Amniotic stem cell (primary cell): ENCODE measurements around the gene NT5C3A.
A peak's percentile ranks its signal among the peaks of the same experiment; 100 is the strongest.

ENCODE experiments used
- DNase-seq: peaks from one replicate; lab custom pipeline; 2025; lab: John Stamatoyannopoulos, UW

NT5C3A gene

GRCh38 chr7:33075818-33076518, 13.4 kb upstream of the NT5C3A start:
- no peak for DNase-seq

- DNase-seq, result no peak
Observed at GRCh38 chr7:33073243-33073642, 10.7 kb upstream of the NT5C3A start.

- DNase-seq, result no peak
Observed at GRCh38 chr7:33072471-33072870, 9.9 kb upstream of the NT5C3A start.

GRCh38 chr7:33070831-33071230, 8.3 kb upstream of the NT5C3A start:
- DNase-seq, result no peak

GRCh38 chr7:33070277-33070676, 7.7 kb upstream of the NT5C3A start:
- DNase-seq, result no peak

GRCh38 chr7:33067921-33068320, 5.3 kb upstream of the NT5C3A start:
- no peak for DNase-seq

GRCh38 chr7:33066771-33067170, 4.2 kb upstream of the NT5C3A start:
- DNase-seq, result no peak

- no peak for DNase-seq
Observed at GRCh38 chr7:33065981-33066380, 3.4 kb upstream of the NT5C3A start.

- DNase-seq, result peak; percentile 88
Observed at GRCh38 chr7:33062782-33063443, 337 bp upstream of the NT5C3A start.

- DNase-seq, result no peak
Observed at GRCh38 chr7:33061282-33061937, 1.2 kb downstream of the NT5C3A start.

GRCh38 chr7:33059635-33060034, 2.9 kb downstream of the NT5C3A start:
- DNase-seq, result no peak

GRCh38 chr7:33055158-33055557, 7.4 kb downstream of the NT5C3A start:
- no peak for DNase-seq

GRCh38 chr7:33054261-33054964, 8.2 kb downstream of the NT5C3A start:
- no peak for DNase-seq

- DNase-seq, result no peak
Observed at GRCh38 chr7:33053721-33054120, 8.9 kb downstream of the NT5C3A start.

- no peak for DNase-seq
Observed at GRCh38 chr7:33050535-33051318, 11.8 kb downstream of the NT5C3A start.

GRCh38 chr7:33048704-33049103, 13.9 kb downstream of the NT5C3A start:
- no peak for DNase-seq

- no peak for DNase-seq
Observed at GRCh38 chr7:33048257-33048656, 14.3 kb downstream of the NT5C3A start.

GRCh38 chr7:33044986-33045385, 17.6 kb downstream of the NT5C3A start:
- DNase-seq, result no peak

- DNase-seq, result no peak
Observed at GRCh38 chr7:33044401-33044718, 18.2 kb downstream of the NT5C3A start.

GRCh38 chr7:33043501-33044400, 18.8 kb downstream of the NT5C3A start:
- DNase-seq, result no peak
